ENCODE measurements around the gene GGA1. TPM values are rescaled to one million over a fixed set of nuclear protein-coding genes. Genes with fewer than 3 reads are reported as not detected.

Gene GGA1
- polyA plus RNA-seq, 1 donor from 2014 or later: 31.3 TPM

DNA sequence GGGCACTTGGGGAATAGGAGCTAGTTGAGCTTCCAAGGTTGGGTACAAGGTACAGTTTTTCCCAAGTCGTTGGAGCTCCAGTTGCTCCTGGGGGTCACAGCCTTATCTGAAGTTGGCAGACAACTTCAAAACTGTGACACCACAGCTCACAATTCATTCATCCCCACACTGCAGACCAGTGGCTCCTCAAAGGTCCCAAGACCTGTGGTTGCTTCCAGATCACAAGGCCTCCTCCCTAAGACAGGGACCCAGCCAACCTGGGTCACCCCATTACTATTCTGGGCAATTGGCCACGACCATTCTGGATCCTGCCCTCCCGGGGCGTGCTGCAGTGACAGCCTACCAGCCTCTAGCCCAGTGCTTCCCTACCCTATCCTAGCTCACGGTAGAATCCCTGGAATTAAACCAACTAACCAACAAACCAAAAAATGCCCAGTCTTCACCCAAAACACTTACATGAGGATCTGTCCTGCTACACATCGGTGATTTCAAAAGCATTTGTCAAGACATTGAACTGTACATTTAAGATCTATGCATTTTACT, 49.0 kb downstream of the GGA1 start:
- Mint-ChIP-seq H3K4me3 (peak overlapping the region; percentile 88 to 96 (median 92)), H3K36me3 (peaks cover 2% of the 10 kb centered on the region), H3K27ac (peak overlapping the region; percentile 87 to 93 (median 90)), H3K4me1 (peaks cover 30 to 37% (median 37%) of the 10 kb centered on the region in 3 donors), H3K27me3 (no peaks in the 10 kb centered on the region), H3K9me3 (no peaks in the 10 kb centered on the region)

DNA sequence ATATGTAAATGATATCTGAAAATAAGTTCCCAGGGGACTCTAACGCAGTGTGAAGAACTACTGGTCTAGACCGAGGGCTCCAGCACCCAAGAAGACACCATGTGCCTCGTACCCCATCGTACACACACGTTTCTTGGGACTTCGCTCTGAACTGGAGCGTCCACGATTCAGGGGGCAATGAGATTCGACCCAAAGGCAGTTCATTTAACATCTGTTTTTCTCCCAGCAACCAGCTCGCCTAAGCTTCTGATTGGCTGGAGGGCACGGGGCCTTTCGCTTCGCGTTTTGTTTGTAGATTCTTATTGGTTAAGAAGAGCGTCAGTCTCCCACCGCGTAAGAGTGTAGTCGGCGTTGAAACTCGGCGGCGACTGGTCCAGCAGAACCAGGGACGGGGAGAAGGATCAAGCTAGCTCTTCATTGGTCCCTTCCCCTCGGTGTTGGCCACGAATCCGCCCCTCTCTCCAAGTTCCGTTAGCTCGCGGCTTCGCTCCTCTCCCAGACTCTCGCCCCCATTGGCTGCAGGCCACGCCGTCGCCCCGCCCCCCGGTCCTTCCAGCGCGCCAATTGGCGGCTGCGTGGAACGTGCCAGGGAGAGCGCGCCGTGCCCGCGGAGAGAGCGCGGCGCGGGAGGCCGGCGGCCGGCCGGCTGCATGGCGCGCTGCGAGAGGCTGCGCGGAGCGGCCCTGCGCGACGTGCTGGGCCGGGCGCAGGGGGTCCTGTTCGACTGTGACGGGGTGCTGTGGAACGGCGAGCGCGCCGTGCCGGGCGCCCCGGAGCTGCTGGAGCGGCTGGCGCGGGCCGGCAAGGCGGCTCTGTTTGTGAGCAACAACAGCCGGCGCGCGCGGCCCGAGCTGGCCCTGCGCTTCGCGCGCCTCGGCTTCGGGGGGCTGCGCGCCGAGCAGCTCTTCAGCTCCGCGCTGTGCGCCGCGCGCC, 49.8 kb downstream of the GGA1 start, which contains the start of gene PDXP:
Gene PDXP (plus strand): TSS at position 591 of the 933 bp plus-strand sequence. CDS start 60 bp downstream, at position 651.
- peak within 1 kb of the TSS; percentile 88 to 96 (median 96) for H3K4me3 Mint-ChIP-seq
- no peaks in the 10 kb centered on the region for H3K27me3 Mint-ChIP-seq
- no peaks in the 10 kb centered on the region for H3K9me3 Mint-ChIP-seq
- H3K4me1 Mint-ChIP-seq: peaks cover 30 to 38% (median 38%) of the 10 kb centered on the region in 3 donors
- peaks cover 2% of the 10 kb centered on the region for H3K36me3 Mint-ChIP-seq
- H3K27ac Mint-ChIP-seq: peak within 1 kb of the TSS; percentile 91 to 93 (median 93)

DNA sequence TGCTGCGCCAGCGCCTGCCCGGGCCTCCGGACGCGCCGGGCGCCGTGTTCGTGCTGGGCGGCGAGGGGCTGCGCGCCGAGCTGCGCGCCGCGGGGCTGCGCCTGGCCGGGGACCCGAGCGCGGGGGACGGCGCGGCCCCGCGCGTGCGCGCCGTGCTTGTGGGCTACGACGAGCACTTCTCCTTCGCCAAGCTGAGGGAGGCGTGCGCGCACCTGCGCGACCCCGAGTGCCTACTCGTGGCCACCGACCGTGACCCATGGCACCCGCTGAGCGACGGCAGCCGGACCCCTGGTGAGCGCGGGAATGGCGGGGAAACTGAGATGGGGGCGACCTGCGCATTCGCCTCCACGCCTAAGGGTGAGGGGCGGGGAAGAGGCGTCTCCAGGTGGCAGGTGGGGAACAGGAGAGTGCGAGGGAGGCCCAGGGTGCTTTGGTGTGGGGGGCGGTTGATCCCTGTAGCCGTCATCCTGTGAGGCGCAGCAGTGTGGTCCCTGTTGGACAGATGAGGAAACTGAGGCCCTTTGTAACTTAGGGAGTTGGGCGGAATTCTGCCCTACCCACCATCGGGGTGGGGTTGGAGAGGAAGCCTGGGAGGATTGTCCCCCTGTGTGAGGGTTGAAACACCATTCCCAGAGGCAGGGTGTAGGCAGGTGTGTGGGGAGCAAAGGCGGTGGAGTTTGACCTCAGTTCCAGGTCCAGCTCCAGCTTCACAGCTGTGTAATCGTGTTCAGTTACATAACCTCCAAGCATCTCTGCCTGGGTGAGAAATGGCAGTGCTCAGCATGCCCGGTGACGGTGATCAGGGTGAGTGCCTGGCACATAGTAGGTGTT, 50.6 kb downstream of the GGA1 start:
- peaks cover 2% of the 10 kb centered on the region for H3K36me3 Mint-ChIP-seq
- peaks cover 30 to 42% (median 41%) of the 10 kb centered on the region in 3 donors for H3K4me1 Mint-ChIP-seq
- H3K9me3 Mint-ChIP-seq: no peaks in the 10 kb centered on the region
- no peaks in the 10 kb centered on the region for H3K27me3 Mint-ChIP-seq
- peak overlapping the region; percentile 84 to 95 (median 94) for H3K4me3 Mint-ChIP-seq
- peak overlapping the region; percentile 91 to 93 (median 92) for H3K27ac Mint-ChIP-seq

DNA sequence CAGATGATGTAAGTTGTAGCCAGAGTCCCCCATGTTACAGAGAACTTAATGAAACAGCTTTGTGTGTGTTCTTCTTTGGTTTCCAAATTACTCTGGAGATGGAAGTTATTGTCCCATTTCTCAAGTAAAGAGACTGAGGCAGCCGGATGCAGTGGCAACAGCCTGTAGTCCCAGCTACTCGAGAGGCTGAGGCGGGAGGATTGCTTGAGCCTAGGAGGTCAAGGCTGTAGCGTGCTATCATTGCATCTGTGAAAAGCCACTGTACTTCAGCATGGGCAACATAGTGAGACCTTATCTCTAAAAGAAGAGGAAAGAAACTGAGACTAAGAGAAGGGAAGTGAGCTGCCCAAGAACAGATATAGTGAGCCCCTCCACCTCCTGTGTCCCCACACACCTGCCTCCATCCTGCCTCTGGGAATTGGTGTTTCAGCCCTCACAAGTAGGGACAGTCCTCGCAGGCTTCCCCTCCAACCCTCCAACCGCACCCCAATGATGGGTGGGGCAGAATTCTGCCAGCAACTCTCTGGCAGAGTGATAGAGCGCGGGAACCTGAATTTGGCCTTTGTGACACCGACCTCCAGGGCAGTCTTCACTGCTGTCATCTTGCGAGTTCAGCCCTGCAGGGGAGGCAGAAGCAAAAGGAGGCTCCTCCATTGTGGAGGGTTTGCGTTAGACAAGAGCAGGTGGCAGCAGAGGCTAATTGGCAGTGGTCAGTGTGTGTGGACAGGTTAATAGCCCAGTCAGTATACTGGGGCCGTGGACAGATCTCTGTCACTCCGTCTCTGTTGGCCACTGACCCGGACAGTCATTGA, 51.5 kb downstream of the GGA1 start:
- Mint-ChIP-seq H3K4me3 (peak overlapping the region; percentile 84 to 95 (median 94)), H3K27ac (peak overlapping the region; percentile 91 to 93 (median 92)), H3K36me3 (peaks cover 2% of the 10 kb centered on the region), H3K9me3 (no peaks in the 10 kb centered on the region), H3K4me1 (peaks cover 30 to 42% (median 42%) of the 10 kb centered on the region in 3 donors), H3K27me3 (no peaks in the 10 kb centered on the region)

DNA sequence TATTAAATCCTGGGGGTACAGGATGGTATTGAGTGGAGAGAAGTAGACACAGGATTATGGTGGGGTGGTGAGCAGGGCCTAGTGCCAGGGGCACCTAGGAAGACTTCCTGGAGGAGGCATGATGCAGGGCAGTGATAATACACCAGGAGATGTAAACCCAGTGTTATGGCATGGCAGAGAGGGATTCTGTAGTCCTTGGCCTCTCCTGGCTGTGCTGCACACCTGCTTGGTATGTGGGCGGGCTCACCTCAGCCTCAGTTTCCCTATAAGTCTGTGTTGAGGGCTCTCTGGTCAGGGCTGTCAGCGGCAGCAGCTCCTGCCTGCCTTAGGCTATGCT, 52.0 kb downstream of the GGA1 start:
- Mint-ChIP-seq H3K9me3 (no peaks in the 10 kb centered on the region), H3K27me3 (no peaks in the 10 kb centered on the region), H3K4me3 (peak overlapping the region; percentile 38 to 95 (median 90)), H3K4me1 (peaks cover 30 to 42% (median 42%) of the 10 kb centered on the region in 3 donors), H3K27ac (peak overlapping the region; percentile 91 to 93 (median 92)), H3K36me3 (peaks cover 2% of the 10 kb centered on the region)

DNA sequence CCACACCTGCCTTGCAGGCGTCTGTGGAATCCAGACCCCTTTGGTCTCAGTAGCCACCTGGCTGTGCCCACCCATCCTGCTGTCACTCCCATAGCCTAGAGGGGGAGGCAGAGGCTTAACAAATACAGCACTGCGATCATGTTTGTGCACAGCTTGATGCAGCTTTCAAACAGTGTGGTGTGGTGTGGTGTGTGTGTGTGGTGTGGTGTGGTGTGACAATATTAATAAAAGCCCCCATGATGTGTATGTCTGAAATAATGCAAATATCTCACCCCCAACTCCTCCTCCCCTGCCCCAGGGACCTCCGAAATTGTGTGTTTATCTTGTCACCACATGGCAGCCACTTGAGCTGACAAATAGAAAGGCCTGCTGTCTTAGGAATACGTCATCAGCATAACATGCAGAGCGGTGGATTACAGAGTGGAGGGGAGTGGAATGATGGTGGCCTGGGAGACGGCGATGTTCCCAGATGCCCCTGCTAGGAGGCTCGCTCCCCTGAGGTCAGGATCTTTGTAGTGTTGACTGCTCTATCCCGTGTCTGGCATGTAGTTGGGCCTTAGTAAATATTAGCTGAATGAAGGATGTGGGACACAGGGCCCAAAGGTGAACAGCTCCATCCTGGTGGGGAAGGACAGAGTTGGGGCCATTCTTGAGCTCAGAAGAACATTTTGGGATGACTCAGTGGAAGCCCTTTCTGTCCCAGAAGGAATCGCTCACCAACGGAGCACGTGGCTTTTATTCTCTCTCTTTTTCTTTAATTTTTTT, 52.7 kb downstream of the GGA1 start:
- no peaks in the 10 kb centered on the region for H3K27me3 Mint-ChIP-seq
- H3K4me3 Mint-ChIP-seq: peak overlapping the region in 3 of 4 donors; percentile 77 to 95 (median 87)
- H3K27ac Mint-ChIP-seq: peak overlapping the region; percentile 91 to 94 (median 93)
- peaks cover 30 to 42% (median 42%) of the 10 kb centered on the region in 3 donors for H3K4me1 Mint-ChIP-seq
- no peaks in the 10 kb centered on the region for H3K9me3 Mint-ChIP-seq
- peaks cover 2% of the 10 kb centered on the region for H3K36me3 Mint-ChIP-seq

DNA sequence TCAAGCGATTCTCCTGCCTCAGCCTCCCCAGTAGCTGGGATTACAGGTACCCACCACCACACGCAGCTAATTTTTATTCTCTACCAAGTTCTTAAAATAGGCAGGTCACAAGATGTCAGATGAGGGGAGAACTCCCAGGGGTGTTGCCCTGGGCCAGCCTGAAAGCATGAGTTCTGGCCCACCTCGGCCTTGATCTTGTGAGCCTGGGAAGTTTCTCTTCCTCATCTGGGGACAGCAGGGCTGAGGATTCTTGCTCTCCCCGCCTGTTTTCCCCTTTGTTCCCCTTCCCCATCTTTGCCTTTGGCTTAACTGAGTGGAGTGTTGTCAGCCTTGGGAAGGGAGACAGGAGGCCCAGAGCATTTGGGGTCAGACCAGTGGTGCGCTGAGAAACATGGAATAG, 53.4 kb downstream of the GGA1 start:
- peaks cover 2% of the 10 kb centered on the region for H3K36me3 Mint-ChIP-seq
- H3K4me3 Mint-ChIP-seq: peak overlapping the region; percentile 3 to 95 (median 72)
- H3K4me1 Mint-ChIP-seq: peaks cover 30 to 44% (median 42%) of the 10 kb centered on the region in 3 donors
- H3K27ac Mint-ChIP-seq: peak overlapping the region; percentile 86 to 95 (median 88)
- no peaks in the 10 kb centered on the region for H3K27me3 Mint-ChIP-seq
- H3K9me3 Mint-ChIP-seq: no peaks in the 10 kb centered on the region

DNA sequence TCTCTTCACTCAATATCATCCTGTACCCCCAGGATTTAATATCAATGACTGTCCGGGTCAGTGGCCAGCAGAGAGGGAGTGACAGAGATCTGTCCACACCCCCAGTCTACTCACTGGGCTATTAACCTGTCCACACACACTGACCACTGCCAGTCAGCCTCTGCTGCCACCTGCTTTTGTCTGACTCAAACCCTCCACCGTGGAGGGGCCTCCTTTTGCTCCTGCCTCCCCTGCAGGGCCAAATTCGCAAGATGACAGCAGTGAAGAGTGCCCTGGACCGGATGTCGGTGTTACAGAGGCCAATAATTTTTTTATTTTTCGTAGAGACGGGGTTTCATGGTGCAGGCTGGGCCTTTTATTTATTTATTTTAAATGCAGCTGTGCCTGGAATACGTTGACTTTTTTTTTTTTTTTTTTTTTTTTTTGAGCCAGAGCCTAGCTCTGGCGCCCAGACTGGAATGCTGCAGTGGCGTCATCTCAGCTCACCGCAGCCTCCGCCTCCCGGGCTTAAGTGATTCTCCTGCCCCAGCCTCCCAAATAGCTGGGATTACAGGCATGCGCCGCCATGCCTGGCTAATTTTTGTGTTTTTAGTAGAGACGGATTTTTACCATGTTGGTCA, 55.0 kb downstream of the GGA1 start:
- peaks cover 21 to 38% (median 37%) of the 10 kb centered on the region in 3 donors for H3K4me1 Mint-ChIP-seq
- H3K4me3 Mint-ChIP-seq: peak overlapping the region in 2 of 4 donors; percentile 7 to 38
- peak overlapping the region in 1 of 3 donors; percentile 88 for H3K27ac Mint-ChIP-seq
- peaks cover 2% of the 10 kb centered on the region for H3K36me3 Mint-ChIP-seq
- no peaks in the 10 kb centered on the region for H3K27me3 Mint-ChIP-seq
- H3K9me3 Mint-ChIP-seq: no peaks in the 10 kb centered on the region

DNA sequence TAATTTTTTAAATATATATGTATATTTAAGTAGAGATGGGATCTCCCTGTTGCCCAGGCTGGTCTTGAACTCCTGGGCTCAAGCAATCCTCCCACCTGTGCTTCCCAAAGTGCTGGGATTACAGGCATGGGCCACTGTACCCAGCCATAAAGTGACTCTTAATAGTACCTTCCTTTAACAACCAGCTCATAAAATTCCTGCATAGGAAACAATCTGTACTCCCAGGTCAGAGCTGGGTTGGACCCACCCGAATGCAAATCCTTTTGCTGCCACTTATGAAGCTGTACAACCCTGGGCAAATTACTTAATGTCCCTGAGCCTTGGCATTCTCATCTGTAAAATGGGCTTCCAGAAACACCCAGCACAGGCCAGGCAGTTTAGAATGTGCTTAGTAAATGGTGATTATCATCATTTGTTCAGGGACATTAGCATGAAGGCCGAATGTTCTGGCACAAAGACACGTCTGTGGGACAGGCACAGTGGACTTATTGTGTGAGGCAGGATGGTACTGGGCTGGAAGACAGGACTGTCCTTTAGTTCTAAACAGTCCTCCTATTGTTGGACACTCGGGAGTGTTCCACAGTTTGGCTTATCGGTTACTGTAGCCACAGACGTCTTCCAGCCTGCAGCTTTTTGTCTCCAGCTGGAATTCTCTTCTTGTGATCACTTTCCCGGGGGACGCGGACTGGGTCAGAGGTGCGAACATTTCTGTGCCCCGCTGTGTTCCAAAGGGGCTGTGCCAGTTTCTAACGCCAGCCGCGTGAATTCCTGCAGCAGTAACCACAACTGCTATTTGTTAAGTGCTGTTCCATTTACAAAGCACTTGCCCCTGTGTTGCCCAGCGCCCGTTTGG, 55.8 kb downstream of the GGA1 start:
- Mint-ChIP-seq H3K4me1 (peaks cover 22 to 35% (median 34%) of the 10 kb centered on the region in 3 donors), H3K36me3 (peaks cover 2% of the 10 kb centered on the region), H3K27ac (peak overlapping the region in 1 of 3 donors; percentile 70), H3K9me3 (no peaks in the 10 kb centered on the region), H3K27me3 (no peaks in the 10 kb centered on the region), H3K4me3 (no peak overlapping the region)

DNA sequence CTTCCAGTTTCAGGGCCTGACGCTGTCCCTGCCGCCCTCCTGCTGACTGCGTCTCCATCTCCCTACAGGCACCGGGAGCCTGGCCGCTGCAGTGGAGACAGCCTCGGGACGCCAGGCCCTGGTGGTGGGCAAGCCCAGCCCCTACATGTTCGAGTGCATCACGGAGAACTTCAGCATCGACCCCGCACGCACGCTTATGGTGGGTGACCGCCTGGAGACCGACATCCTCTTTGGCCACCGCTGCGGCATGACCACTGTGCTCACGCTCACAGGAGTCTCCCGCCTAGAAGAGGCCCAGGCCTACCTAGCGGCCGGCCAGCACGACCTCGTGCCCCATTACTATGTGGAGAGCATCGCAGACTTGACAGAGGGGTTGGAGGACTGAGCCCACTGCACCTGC, 56.9 kb downstream of the GGA1 start:
- H3K27me3 Mint-ChIP-seq: no peaks in the 10 kb centered on the region
- H3K36me3 Mint-ChIP-seq: peaks cover 2% of the 10 kb centered on the region
- H3K27ac Mint-ChIP-seq: no peak overlapping the region
- peaks cover 15 to 26% (median 25%) of the 10 kb centered on the region in 3 donors for H3K4me1 Mint-ChIP-seq
- H3K4me3 Mint-ChIP-seq: peak overlapping the region in 1 of 4 donors; percentile 65
- H3K9me3 Mint-ChIP-seq: no peaks in the 10 kb centered on the region

DNA sequence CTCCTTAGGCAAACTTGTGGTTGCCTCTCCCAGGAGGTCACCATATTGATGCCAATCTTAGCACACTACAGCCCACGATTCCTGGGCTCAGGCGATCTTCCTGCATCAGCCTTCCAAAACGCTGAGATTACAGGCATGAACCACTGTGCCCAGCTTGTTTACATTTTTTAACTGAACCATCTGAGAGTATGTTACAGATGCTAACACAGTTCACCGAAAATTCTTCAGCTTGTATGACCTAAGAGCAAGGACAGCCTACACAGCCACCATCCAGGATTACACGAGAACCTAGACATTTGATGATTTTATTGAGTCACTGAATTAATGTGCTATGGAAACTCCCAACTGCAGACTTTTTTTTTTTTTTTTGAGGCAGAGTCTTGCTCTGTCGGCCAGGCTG, 61.0 kb downstream of the GGA1 start:
- Mint-ChIP-seq H3K27ac (peak overlapping the region in 2 of 3 donors; percentile 28 to 53), H3K4me1 (peaks cover 8 to 17% (median 15%) of the 10 kb centered on the region in 3 donors), H3K36me3 (peaks cover 1% of the 10 kb centered on the region), H3K4me3 (no peak overlapping the region), H3K9me3 (no peaks in the 10 kb centered on the region), H3K27me3 (no peaks in the 10 kb centered on the region)

DNA sequence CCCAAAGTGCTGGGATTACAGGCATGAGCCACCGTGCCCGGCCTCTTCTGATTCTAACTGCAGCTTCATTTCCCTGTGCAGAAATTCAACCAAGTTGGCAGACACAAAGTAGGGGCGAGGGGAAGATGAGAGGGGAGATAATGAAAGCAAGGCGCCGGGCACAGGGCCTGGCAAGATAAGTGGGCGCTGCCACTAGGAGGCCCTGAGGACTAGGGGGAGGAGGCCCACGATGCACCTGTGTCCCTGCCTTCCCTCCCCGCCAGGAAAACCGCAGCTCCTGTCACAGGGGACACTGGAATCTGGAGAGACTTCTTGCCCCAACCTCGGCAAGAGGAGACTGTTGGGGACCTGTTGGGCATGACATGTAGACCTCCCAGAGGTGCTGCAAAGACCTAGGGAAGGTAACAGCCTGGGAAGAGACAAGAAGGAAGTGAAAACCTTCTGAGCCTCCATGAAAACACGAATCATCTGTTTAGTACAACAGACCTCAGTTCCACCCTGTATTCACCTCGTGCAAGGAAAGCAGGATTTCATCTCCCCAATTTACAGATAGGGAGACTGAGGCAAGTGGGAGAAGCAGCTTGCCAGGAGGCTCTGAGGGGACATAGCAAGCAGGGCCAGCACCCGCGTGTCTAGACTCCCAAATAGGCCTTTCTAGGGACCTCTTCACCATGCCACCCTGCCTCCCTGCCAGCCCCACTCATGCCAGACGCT, 63.7 kb downstream of the GGA1 start:
- Mint-ChIP-seq H3K36me3 (peaks cover 1% of the 10 kb centered on the region), H3K9me3 (no peaks in the 10 kb centered on the region), H3K27me3 (no peaks in the 10 kb centered on the region), H3K4me3 (peak overlapping the region in 3 of 4 donors; percentile 75 to 79 (median 75)), H3K4me1 (peaks cover 11 to 25% (median 22%) of the 10 kb centered on the region in 3 donors), H3K27ac (peak overlapping the region; percentile 71 to 87 (median 80))
